Stomach smooth muscle (tissue), 2 donors: Measurements from ENCODE around the gene ARSJ.

Experiments used
- H3K27ac ChIP-seq: one replicate; pipeline ENCODE4 v1.7.0; 2013; ENCODE audit warnings: mild to moderate bottlenecking, low read length, inconsistent platforms
- H3K27me3 ChIP-seq, 2 donors: one replicate each; pipeline ENCODE4 v1.7.0; 2013; ENCODE audit warnings: low read length in 2 of 2; ENCODE audit not compliant: insufficient read depth in 2 of 2, control insufficient read depth in 1 of 2
- H3K36me3 ChIP-seq, 2 donors: one replicate each; pipeline ENCODE4 v1.7.0; 2013; ENCODE audit warnings: low read length in 2 of 2; ENCODE audit not compliant: control insufficient read depth in 2 of 2, insufficient read depth in 2 of 2
- H3K4me1 ChIP-seq: one replicate; pipeline ENCODE4 v1.7.0; 2013; ENCODE audit warnings: low read length; ENCODE audit not compliant: control insufficient read depth, insufficient read depth
- H3K4me3 ChIP-seq, 2 donors: one replicate each; pipeline ENCODE4 v1.7.0; 2013; ENCODE audit warnings: low read length in 2 of 2
- H3K9ac ChIP-seq, 2 donors: one replicate each; pipeline ENCODE4 v1.7.0; 2013; ENCODE audit warnings: low read length in 2 of 2, mild to moderate bottlenecking in 1 of 2
- H3K9me3 ChIP-seq, 2 donors: one replicate each; pipeline ENCODE4 v1.7.0; 2013; ENCODE audit warnings: low read length in 2 of 2; ENCODE audit not compliant: control insufficient read depth in 2 of 2
- donor health status: healthy.
- donor health status: Pancreatic carcinoma.

Gene ARSJ

GRCh38 chr4:113904877-113905276 is 74.6 kb downstream of the ARSJ start:
- peaks cover 10 to 11% of the 10 kb centered on the region in 2 donors for H3K36me3 ChIP-seq
- no peak overlapping the region for H3K27ac ChIP-seq
- H3K4me1 ChIP-seq = no peaks in the 10 kb centered on the region
- H3K9me3 ChIP-seq = no peaks in the 10 kb centered on the region
- no peak overlapping the region for H3K9ac ChIP-seq
- no peaks in the 10 kb centered on the region for H3K27me3 ChIP-seq
- H3K4me3 ChIP-seq = no peak overlapping the region

GRCh38 chr4:113901994-113902787 is 77.3 kb downstream of the ARSJ start:
- no peaks in the 10 kb centered on the region for H3K4me1 ChIP-seq
- no peaks in the 10 kb centered on the region for H3K27me3 ChIP-seq
- no peak overlapping the region for H3K27ac ChIP-seq
- peaks cover 10 to 11% of the 10 kb centered on the region in 2 donors for H3K36me3 ChIP-seq
- no peak overlapping the region for H3K4me3 ChIP-seq
- no peaks in the 10 kb centered on the region for H3K9me3 ChIP-seq
- H3K9ac ChIP-seq = no peak overlapping the region

- H3K27me3 ChIP-seq = no peaks in the 10 kb centered on the region
- no peak overlapping the region for H3K4me3 ChIP-seq
- peaks cover 10 to 11% of the 10 kb centered on the region in 2 donors for H3K36me3 ChIP-seq
- H3K9ac ChIP-seq = no peak overlapping the region
- H3K9me3 ChIP-seq = no peaks in the 10 kb centered on the region
- H3K27ac ChIP-seq = no peak overlapping the region
- H3K4me1 ChIP-seq = no peaks in the 10 kb centered on the region
Measured at GRCh38 chr4:113899271-113900070, 80.0 kb downstream of the ARSJ start.

GRCh38 chr4:113893546-113893945 is 85.9 kb downstream of the ARSJ start:
- Histone ChIP-seq H3K27ac (no peak overlapping the region), H3K4me1 (no peaks in the 10 kb centered on the region), H3K9ac (no peak overlapping the region), H3K36me3 (no peaks in the 10 kb centered on the region), H3K4me3 (no peak overlapping the region), H3K27me3 (no peaks in the 10 kb centered on the region), H3K9me3 (no peaks in the 10 kb centered on the region)

- no peak overlapping the region for H3K9ac ChIP-seq
- no peaks in the 10 kb centered on the region for H3K4me1 ChIP-seq
- H3K27me3 ChIP-seq = no peaks in the 10 kb centered on the region
- no peaks in the 10 kb centered on the region for H3K9me3 ChIP-seq
- no peak overlapping the region for H3K4me3 ChIP-seq
- H3K27ac ChIP-seq = no peak overlapping the region
- no peaks in the 10 kb centered on the region for H3K36me3 ChIP-seq
Measured at GRCh38 chr4:113888006-113888405, 91.4 kb downstream of the ARSJ start.

- Histone ChIP-seq H3K27ac (no peak overlapping the region), H3K4me3 (no peak overlapping the region), H3K4me1 (no peaks in the 10 kb centered on the region), H3K36me3 (no peaks in the 10 kb centered on the region), H3K9me3 (no peaks in the 10 kb centered on the region), H3K9ac (no peak overlapping the region), H3K27me3 (no peaks in the 10 kb centered on the region)
Measured at GRCh38 chr4:113885291-113885690, 94.2 kb downstream of the ARSJ start.

- Histone ChIP-seq H3K27ac (no peak overlapping the region), H3K9ac (no peak overlapping the region), H3K27me3 (no peaks in the 10 kb centered on the region), H3K9me3 (no peaks in the 10 kb centered on the region), H3K36me3 (no peaks in the 10 kb centered on the region), H3K4me3 (no peak overlapping the region), H3K4me1 (no peaks in the 10 kb centered on the region)
Measured at GRCh38 chr4:113884655-113885054, 94.8 kb downstream of the ARSJ start.

GRCh38 chr4:113882668-113883067 is 96.8 kb downstream of the ARSJ start:
- Histone ChIP-seq H3K36me3 (no peaks in the 10 kb centered on the region), H3K27ac (no peak overlapping the region), H3K4me1 (no peaks in the 10 kb centered on the region), H3K4me3 (no peak overlapping the region), H3K27me3 (no peaks in the 10 kb centered on the region), H3K9ac (no peak overlapping the region), H3K9me3 (no peaks in the 10 kb centered on the region)

- Histone ChIP-seq H3K36me3 (no peaks in the 10 kb centered on the region), H3K4me3 (no peak overlapping the region), H3K9me3 (no peaks in the 10 kb centered on the region), H3K27me3 (no peaks in the 10 kb centered on the region), H3K4me1 (no peaks in the 10 kb centered on the region), H3K9ac (no peak overlapping the region), H3K27ac (no peak overlapping the region)
Measured at GRCh38 chr4:113881256-113881655, 98.2 kb downstream of the ARSJ start.

- Histone ChIP-seq H3K4me1 (no peaks in the 10 kb centered on the region), H3K27me3 (no peaks in the 10 kb centered on the region), H3K36me3 (no peaks in the 10 kb centered on the region), H3K27ac (no peak overlapping the region), H3K4me3 (no peak overlapping the region), H3K9me3 (no peaks in the 10 kb centered on the region), H3K9ac (no peak overlapping the region)
Measured at GRCh38 chr4:113880240-113881028, 99.0 kb downstream of the ARSJ start.
